GM23248 (cell line): Measurements from ENCODE around the gene HOXA1.

ENCODE experiments used
- EZH2 ChIP-seq: fragments of 200-600 bp; sonication (generic); IDR thresholded peaks from 2 replicates; pipeline ENCODE4 v1.6.1; 2018; ENCODE audit warnings: antibody characterized with exemption, mild to moderate bottlenecking; ENCODE audit not compliant: insufficient read depth, poor library complexity, severe bottlenecking
- EZH2phosphoT487 ChIP-seq: fragments of 200-600 bp; sonication (generic); IDR thresholded peaks from 2 replicates; pipeline ENCODE4 v1.6.1; 2018; ENCODE audit warnings: antibody characterized with exemption, moderate library complexity, mild to moderate bottlenecking, low read depth; ENCODE audit not compliant: insufficient read depth

DNA sequence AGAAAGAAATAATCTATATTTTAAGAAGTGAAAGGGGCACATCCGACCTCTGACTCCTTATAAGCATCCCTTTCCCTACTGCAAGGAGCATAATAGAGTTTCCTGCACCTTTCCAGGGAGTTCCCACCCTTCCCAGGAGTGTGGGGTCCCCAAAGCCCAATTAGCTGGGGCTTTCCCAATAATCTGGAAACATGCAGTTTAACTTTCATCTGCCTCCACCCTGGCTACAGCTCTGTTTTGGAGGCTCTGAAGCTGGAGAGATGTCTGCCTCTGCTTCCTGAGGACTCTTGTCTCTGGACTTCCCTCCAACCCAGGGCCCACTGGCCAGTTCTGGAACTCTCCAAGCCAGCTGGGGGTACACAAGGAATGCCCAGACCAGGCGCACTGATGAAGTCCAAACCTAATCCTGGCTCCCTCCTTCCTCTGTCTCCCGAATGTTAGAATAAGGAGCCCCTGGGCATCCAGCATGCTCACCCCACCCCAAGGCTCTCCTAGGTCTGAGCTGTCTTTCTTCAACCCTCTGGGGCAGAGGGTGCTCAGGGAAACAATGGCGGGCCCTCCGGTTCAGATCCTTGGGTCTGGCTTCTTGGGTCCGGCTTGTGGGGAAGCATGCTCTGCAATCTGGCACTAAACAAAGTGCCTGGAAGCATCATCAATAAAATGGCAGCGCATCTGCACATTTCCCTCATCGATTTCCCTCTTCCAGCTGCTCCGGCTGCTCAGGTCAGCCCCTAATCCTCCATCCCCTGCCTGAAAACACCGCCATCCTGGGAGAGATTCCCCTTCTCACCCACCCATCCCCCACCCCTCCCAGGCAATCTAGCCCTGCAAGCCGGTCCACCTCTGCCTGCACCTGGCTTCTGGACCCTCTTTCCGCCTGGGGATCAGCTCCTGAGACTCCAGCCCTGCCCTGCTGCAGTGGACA lies 21.4 kb upstream of the HOXA1 start:
- TF ChIP-seq EZH2 (no peak), EZH2phosphoT487 (no peak)
